OCI-LY1 (cell line): ENCODE results near the gene U2AF1L4.

Experiments used
- EZH2 ChIP-seq: fragments of 200-600 bp; sonication (generic), shearing (Covaris generic); IDR thresholded peaks from 2 replicates; pipeline ENCODE4 v1.8.0; 2017; ENCODE audit warnings: borderline replicate concordance, mixed run types, mild to moderate bottlenecking, antibody characterized with exemption, low read length, moderate library complexity, mixed read lengths
- TF ChIP-seq, protein P1 (sequence below): fragments of 200-600 bp; sonication (generic), shearing (Covaris generic); IDR thresholded peaks from 2 replicates; pipeline ENCODE4 v1.5.1; 2017; ENCODE audit warnings: mild to moderate bottlenecking, antibody characterized with exemption, low read length, moderate library complexity, mixed read lengths

GRCh38 chr19:35792312-35792711 lies 47.1 kb upstream of the U2AF1L4 start:
- TF ChIP-seq, protein P1, sequence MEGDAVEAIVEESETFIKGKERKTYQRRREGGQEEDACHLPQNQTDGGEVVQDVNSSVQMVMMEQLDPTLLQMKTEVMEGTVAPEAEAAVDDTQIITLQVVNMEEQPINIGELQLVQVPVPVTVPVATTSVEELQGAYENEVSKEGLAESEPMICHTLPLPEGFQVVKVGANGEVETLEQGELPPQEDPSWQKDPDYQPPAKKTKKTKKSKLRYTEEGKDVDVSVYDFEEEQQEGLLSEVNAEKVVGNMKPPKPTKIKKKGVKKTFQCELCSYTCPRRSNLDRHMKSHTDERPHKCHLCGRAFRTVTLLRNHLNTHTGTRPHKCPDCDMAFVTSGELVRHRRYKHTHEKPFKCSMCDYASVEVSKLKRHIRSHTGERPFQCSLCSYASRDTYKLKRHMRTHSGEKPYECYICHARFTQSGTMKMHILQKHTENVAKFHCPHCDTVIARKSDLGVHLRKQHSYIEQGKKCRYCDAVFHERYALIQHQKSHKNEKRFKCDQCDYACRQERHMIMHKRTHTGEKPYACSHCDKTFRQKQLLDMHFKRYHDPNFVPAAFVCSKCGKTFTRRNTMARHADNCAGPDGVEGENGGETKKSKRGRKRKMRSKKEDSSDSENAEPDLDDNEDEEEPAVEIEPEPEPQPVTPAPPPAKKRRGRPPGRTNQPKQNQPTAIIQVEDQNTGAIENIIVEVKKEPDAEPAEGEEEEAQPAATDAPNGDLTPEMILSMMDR, result no peak
- TF ChIP-seq EZH2, result no peak
